ENCODE data around the gene PPP3R1.

GRCh38 chr2:68182902-68183301 is 69.4 kb downstream of the PPP3R1 start:
- no peak for TF ChIP-seq CTCF (IDR thresholded peaks at IDR 0.05)
- no peak for TF ChIP-seq POLR2A (IDR thresholded peaks at IDR 0.05)
